Osteoblast (primary cell): ENCODE measurements around the gene ARHGAP21. TPM values are rescaled to one million over a fixed set of nuclear protein-coding genes. Genes with fewer than 3 reads are reported as not detected.

Experiments
- DNase-seq: peaks from one replicate; pipeline ENCODE4 v3.0.0; 2011; ENCODE audit warnings: low spot score, mixed read lengths; ENCODE audit not compliant: insufficient read length; ENCODE audit errors: missing footprints
- H2AFZ ChIP-seq: 2 replicates; pipeline ENCODE4 v1.6.0; 2011; ENCODE audit warnings: mild to moderate bottlenecking, low read length
- H3K27ac ChIP-seq: 2 replicates; pipeline ENCODE4 v1.5.1; 2011; ENCODE audit warnings: mild to moderate bottlenecking, low read depth, low read length, moderate library complexity
- H3K27me3 ChIP-seq: 2 replicates; pipeline ENCODE4 v1.6.0; 2012; ENCODE audit warnings: mild to moderate bottlenecking, control low read depth, inconsistent platforms, low read length, moderate library complexity; ENCODE audit not compliant: insufficient read depth
- H3K36me3 ChIP-seq: 2 replicates; pipeline ENCODE4 v1.5.1; 2011; ENCODE audit warnings: mild to moderate bottlenecking, low read length, control low read depth, moderate library complexity; ENCODE audit not compliant: insufficient read depth
- H3K4me1 ChIP-seq: 2 replicates; pipeline ENCODE4 v1.5.1; 2011; ENCODE audit warnings: mild to moderate bottlenecking, low read length, control low read depth, moderate library complexity; ENCODE audit not compliant: insufficient read depth
- H3K4me2 ChIP-seq: 2 replicates; pipeline ENCODE4 v1.6.0; 2011; ENCODE audit warnings: mild to moderate bottlenecking, low read length; ENCODE audit not compliant: insufficient read depth
- H3K4me3 ChIP-seq: fragments of 200-600 bp; sonication (generic); 3 replicates; pipeline ENCODE4 v1.5.1; 2012; ENCODE audit warnings: mild to moderate bottlenecking, low read length, inconsistent platforms; ENCODE audit not compliant: insufficient read depth
- H3K79me2 ChIP-seq: 2 replicates; pipeline ENCODE4 v1.6.0; 2012; ENCODE audit warnings: mild to moderate bottlenecking, low read length, control low read depth, inconsistent platforms; ENCODE audit not compliant: insufficient read depth
- H3K9me3 ChIP-seq: 2 replicates; pipeline ENCODE4 v1.5.1; 2011; ENCODE audit warnings: low read depth, low read length, control low read depth
- H4K20me1 ChIP-seq: 2 replicates; pipeline ENCODE4 v1.6.0; 2012; ENCODE audit warnings: mild to moderate bottlenecking, low read length, control low read depth; ENCODE audit not compliant: insufficient read depth
- total RNA-seq: library from RNA; depleted of rRNA; stranded (reverse); fragments of >200 nt; gene quantifications from 2 replicates; pipeline ENCODE4 v1.2.3, GENCODE V29; 2012
- TF ChIP-seq, protein P1 (sequence below): IDR thresholded peaks from 2 replicates; pipeline ENCODE4 v1.5.1; 2011; ENCODE audit warnings: mild to moderate bottlenecking, low read depth, low read length, moderate library complexity; ENCODE audit errors: extremely low read depth

ARHGAP21 gene
- total RNA-seq, 1 donor, result 140 TPM

DNA sequence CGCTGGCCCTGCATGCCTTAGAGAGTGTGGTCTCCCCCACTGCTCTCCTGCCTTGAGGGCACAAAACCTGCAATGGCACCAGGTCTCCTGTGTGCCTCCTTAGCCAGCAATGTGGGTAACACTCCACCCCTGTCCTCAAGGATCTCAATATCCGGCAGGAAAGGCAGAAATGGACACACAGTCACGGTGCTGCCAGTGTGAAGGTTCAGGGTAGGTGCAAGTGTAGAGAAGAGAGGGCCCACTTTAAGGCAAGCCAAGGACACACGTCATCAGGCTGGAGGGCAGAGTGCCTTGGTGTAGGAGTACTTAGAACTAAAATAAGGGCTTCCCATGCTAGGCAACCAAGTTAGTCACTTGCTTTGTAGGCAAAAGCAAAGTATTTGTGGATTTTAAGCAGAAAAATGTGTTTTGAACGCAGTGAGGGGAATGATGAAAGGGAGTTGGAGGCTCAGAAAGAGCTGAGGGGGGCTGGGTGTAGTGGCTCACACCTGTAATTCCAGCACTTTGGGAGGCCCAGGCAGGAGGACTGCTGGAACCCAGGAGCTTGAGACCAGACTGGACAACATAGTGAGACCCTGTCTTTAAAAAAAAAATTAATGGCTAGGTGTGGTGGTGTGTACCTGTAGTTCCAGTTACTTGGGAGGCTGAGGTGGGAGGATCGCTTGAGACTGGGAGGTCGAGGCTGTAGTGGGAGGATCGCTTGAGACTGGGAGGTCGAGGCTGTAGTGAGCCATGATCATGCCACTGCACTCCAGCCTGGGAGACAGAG, 152.8 kb downstream of the ARHGAP21 start:
- DNase-seq, result no peak

GRCh38 chr10:24569828-24570657, 153.6 kb downstream of the ARHGAP21 start:
- TF ChIP-seq, protein P1, sequence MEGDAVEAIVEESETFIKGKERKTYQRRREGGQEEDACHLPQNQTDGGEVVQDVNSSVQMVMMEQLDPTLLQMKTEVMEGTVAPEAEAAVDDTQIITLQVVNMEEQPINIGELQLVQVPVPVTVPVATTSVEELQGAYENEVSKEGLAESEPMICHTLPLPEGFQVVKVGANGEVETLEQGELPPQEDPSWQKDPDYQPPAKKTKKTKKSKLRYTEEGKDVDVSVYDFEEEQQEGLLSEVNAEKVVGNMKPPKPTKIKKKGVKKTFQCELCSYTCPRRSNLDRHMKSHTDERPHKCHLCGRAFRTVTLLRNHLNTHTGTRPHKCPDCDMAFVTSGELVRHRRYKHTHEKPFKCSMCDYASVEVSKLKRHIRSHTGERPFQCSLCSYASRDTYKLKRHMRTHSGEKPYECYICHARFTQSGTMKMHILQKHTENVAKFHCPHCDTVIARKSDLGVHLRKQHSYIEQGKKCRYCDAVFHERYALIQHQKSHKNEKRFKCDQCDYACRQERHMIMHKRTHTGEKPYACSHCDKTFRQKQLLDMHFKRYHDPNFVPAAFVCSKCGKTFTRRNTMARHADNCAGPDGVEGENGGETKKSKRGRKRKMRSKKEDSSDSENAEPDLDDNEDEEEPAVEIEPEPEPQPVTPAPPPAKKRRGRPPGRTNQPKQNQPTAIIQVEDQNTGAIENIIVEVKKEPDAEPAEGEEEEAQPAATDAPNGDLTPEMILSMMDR, result no peak
- Histone ChIP-seq H3K36me3 (no peaks in the 10 kb centered on the region), H3K4me2 (no peak overlapping the region), H3K27ac (no peak overlapping the region), H3K4me1 (no peaks in the 10 kb centered on the region), H3K79me2 (no peaks in the 10 kb centered on the region), H3K27me3 (no peaks in the 10 kb centered on the region), H2AFZ (no peak overlapping the region), H3K4me3 (no peak overlapping the region), H3K9me3 (no peaks in the 10 kb centered on the region), H4K20me1 (no peaks in the 10 kb centered on the region)
- DNase-seq, result no peak

More for the DNA sequence above, 152.8 kb downstream of the ARHGAP21 start:
- H3K79me2 ChIP-seq, result no peaks in the 10 kb centered on the region
- H2AFZ ChIP-seq, result no peak overlapping the region
- H3K27me3 ChIP-seq, result no peaks in the 10 kb centered on the region
- H3K4me1 ChIP-seq, result no peaks in the 10 kb centered on the region
- no peak overlapping the region for H3K4me3 ChIP-seq
- no peak overlapping the region for H3K4me2 ChIP-seq
- H3K9me3 ChIP-seq, result no peaks in the 10 kb centered on the region
- H4K20me1 ChIP-seq, result no peaks in the 10 kb centered on the region
- no peak overlapping the region for H3K27ac ChIP-seq
- no peaks in the 10 kb centered on the region for H3K36me3 ChIP-seq
- TF ChIP-seq, protein P1, result no peak

DNA sequence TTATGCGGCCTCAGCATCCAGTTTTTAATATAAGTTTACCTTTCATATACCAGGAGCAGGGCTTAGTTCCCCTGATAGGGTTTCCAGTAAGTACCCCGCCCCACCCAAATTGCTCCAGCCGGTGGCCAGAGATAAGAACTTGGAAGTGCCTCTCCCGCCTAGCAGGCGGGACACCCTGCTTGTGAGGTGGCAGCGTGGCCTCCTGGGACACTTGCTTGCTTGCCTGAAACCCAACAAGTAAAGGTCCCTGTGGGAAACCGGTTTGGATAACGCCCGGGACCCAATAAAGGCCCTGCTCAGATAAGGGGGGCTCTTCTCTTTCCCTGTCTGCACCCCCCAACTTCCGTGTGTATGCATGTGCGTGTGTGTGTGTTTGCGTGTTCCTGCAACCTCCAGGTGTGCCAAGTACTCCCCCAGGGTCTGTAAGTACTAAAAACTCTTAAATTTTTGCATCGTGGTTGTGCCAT, 154.3 kb downstream of the ARHGAP21 start:
- Histone ChIP-seq H3K27ac (no peak overlapping the region), H2AFZ (no peak overlapping the region)

More for the DNA sequence above, 154.3 kb downstream of the ARHGAP21 start:
- no peak for DNase-seq
- H3K4me1 ChIP-seq, result no peaks in the 10 kb centered on the region
- no peak overlapping the region for H3K4me3 ChIP-seq
- TF ChIP-seq, protein P1, result no peak
- no peak overlapping the region for H3K4me2 ChIP-seq
- H3K9me3 ChIP-seq, result no peaks in the 10 kb centered on the region
- no peaks in the 10 kb centered on the region for H3K36me3 ChIP-seq
- H3K79me2 ChIP-seq, result no peaks in the 10 kb centered on the region
- H4K20me1 ChIP-seq, result no peaks in the 10 kb centered on the region
- no peaks in the 10 kb centered on the region for H3K27me3 ChIP-seq
